HepG2 (cell line): Measurements from ENCODE around the gene BMERB1. TPM values are rescaled to one million over a fixed set of nuclear protein-coding genes. Genes with fewer than 3 reads are reported as not detected.

Source experiments
- ATF6 ChIP-seq: sonication (generic); formaldehyde crosslinking; conservative IDR thresholded peaks from 2 replicates; pipeline ENCODE4 v1.4.0; 2020; ENCODE audit warnings: missing genetic modification reagents
- EED ChIP-seq: sonication (generic); formaldehyde crosslinking; IDR thresholded peaks from 2 replicates; pipeline ENCODE4 v1.5.0; 2020; ENCODE audit warnings: mild to moderate bottlenecking, missing genetic modification reagents
- HBP1 ChIP-seq: IDR thresholded peaks from 2 replicates; pipeline ENCODE4 v1.6.1; 2016; ENCODE audit warnings: low read depth, control low read depth
- HMGXB4 ChIP-seq, 2 experiments: sonication (generic) in 1 of 2; formaldehyde crosslinking in 1 of 2; IDR thresholded peaks; 2 replicates each; pipeline versions ENCODE4 v1.4.0 to v1.6.1; 2018 to 2020; ENCODE audit warnings: missing genetic modification reagents in 2 of 2, borderline replicate concordance in 1 of 2, low read depth in 1 of 2, mild to moderate bottlenecking in 1 of 2, missing biosample characterization in 1 of 2
- HNRNPLL ChIP-seq: fragments of 200-400 bp; formaldehyde crosslinking; IDR thresholded peaks from 2 replicates; pipeline ENCODE4 v1.6.1; 2017; ENCODE audit warnings: mild to moderate bottlenecking, low read depth, low read length; ENCODE audit not compliant: poor library complexity, severe bottlenecking
- HOXA3 ChIP-seq: sonication (generic); formaldehyde crosslinking; IDR thresholded peaks from 2 replicates; pipeline ENCODE4 v1.5.0; 2020; ENCODE audit warnings: missing genetic modification reagents
- NFKB2 ChIP-seq: sonication (generic); formaldehyde crosslinking; IDR thresholded peaks from 2 replicates; pipeline ENCODE4 v1.4.0; 2020; ENCODE audit warnings: missing genetic modification reagents, borderline replicate concordance
- RARG ChIP-seq: sonication (generic); formaldehyde crosslinking; IDR thresholded peaks from 2 replicates; pipeline ENCODE4 v1.4.0; 2020; ENCODE audit warnings: low read depth, mild to moderate bottlenecking, missing genetic modification reagents
- SNAI1 ChIP-seq: sonication (generic); formaldehyde crosslinking; IDR thresholded peaks from 2 replicates; pipeline ENCODE4 v1.5.0; 2020; ENCODE audit warnings: mild to moderate bottlenecking, missing genetic modification reagents, borderline replicate concordance
- ZNF274 ChIP-seq: sonication (generic); formaldehyde crosslinking; IDR thresholded peaks from 2 replicates; pipeline ENCODE4 v1.5.1; 2020; ENCODE audit warnings: mild to moderate bottlenecking, missing genetic modification reagents
- ZNF713 ChIP-seq: sonication (generic); formaldehyde crosslinking; IDR thresholded peaks from 2 replicates; pipeline ENCODE4 v1.4.0; 2020; ENCODE audit warnings: mild to moderate bottlenecking, missing genetic modification reagents
- ZNF737 ChIP-seq: sonication (generic); formaldehyde crosslinking; IDR thresholded peaks from 2 replicates; pipeline ENCODE4 v1.5.0; 2020; ENCODE audit warnings: missing genetic modification reagents, mild to moderate bottlenecking, borderline replicate concordance
- polyA plus RNA-seq, 8 experiments: library from polyadenylated mRNA; depleted of rRNA in 3 of 8; stranded (reverse) in 7 of 8; unstranded in 1 of 8; fragments of >200 nt; fragmentation: Illumina TruSeq in 4 of 8; extraction: Trizol in 4 of 8; gene quantifications; 2 replicates each; pipeline versions ENCODE4 v1.2.1 to v1.2.3, GENCODE V29; 2011 to 2016; ENCODE audit warnings: low read depth in 4 of 8, missing spikeins in 1 of 8, mixed read lengths in 1 of 8; ENCODE audit not compliant: insufficient read depth in 1 of 8
- total RNA-seq, 5 experiments: library from RNA; depleted of rRNA; stranded (reverse); fragments of >200 nt; fragmentation: Illumina TruSeq; extraction: Trizol; gene quantifications; 2 replicates each; pipeline ENCODE4 v1.2.3, GENCODE V29; 2016; ENCODE audit warnings: low read depth in 1 of 5

BMERB1 gene
- total and polyA plus RNA-seq, 2 of the 13 experiments (the other 11 are each of a cell fraction or from before 2014, with no cell fraction given): 1.4 TPM

- TF ChIP-seq ZNF274 (CRISPR knock-in tag) (no peak), ZNF713 (CRISPR knock-in tag) (0 out of 2 replicates have a peak, but pooled peaks have one; percentile 47), HOXA3 (CRISPR knock-in tag) (no peak), ZNF737 (CRISPR knock-in tag) (0 out of 2 replicates have a peak, but pooled peaks have one; percentile 34), HMGXB4 (CRISPR knock-in tag; IDR thresholded peaks at IDR 0.05; ENCODE audit: borderline replicate concordance in 1 of 2, low read depth in 1 of 2) (no peak), NFKB2 (CRISPR knock-in tag) (0 out of 2 replicates have a peak, but pooled peaks have one; percentile 11), EED (CRISPR knock-in tag) (no peak), RARG (no peak), HBP1 (CRISPR knock-in tag) (no peak), ATF6 (CRISPR knock-in tag) (no peak), HNRNPLL (no peak), SNAI1 (no peak)
Measured at GRCh38 chr16:15605839-15606517, 171.6 kb downstream of the BMERB1 start (continued).
